ENCODE data around the gene TINCR.
"Not testable (repeated sequence)": the region's sequence is repeated elsewhere in the genome, so short reads cannot be mapped to it uniquely, and the experiment has no call there.

TINCR gene

GRCh38 chr19:5558101-5558621 lies 9.6 kb downstream of the TINCR start:
- no peak for DNase-seq

DNA sequence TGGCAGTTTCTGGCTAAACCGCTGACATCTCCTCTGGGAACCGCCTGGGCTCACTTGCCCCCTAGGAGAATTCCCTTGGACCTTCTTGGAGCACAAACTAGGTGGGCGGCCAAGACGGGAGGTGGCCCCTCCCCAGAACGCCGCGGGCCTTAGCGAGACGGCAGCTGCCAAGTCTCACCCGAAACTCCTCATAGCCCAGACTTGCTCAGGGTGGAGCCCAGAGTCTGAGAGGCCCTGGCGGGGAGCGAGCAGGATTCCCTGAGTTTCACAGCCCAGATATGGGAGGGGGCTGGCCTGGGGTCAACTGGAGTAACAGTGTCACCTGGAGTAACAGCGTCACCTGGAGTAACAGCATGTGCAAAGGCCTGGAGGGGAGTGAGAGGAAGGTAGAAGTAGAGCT lies 10.1 kb downstream of the TINCR start:
- no peak for DNase-seq

GRCh38 chr19:5554828-5555227 lies 12.9 kb downstream of the TINCR start:
- DNase-seq: no peak

DNA sequence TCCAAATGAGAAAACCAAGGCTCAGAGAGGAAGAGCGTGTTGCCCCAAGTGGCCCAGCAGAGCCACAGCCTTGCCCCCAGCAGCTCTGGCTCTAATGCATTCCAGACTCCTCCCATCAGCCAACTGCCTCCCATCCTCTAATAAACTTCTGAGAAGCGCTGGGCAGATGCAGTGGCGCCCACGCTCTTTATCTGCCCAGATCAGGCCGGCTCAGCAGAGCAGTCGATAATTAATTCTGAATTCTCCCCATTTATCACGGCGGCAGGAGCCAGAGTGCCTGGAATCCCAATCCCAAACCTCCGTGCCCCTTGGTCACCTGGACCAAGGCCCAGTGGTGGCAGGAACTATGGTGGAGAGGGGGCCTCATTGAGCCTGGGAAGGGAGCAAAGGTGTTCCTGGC lies 13.9 kb downstream of the TINCR start:
- peak; percentile 10 for DNase-seq

GRCh38 chr19:5547881-5548280 lies 19.9 kb downstream of the TINCR start:
- DNase-seq: no peak

- DNase-seq: no peak
These were observed 21.8 kb downstream of the TINCR start for GRCh38 chr19:5545984-5546383.

DNA sequence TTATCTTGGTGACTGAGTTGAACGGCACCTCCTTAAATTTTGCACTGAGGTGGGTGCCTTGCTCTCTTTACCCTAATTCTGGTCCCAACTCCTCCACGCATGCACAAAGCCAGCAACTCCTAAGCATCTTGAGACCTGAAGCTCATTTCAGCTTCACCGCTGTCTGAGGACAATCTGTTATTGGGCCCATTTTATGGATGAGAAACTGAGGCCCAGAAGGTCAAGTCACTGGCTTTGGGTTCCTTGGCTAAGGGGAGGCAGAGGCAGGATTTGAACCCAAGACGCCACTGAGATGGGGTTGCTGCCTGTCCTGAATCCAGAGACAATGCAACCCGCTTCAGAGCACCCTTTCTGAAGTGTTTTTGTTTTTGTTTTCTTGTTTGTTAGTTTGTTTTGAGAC lies 22.7 kb downstream of the TINCR start:
- DNase-seq: no peak

DNA sequence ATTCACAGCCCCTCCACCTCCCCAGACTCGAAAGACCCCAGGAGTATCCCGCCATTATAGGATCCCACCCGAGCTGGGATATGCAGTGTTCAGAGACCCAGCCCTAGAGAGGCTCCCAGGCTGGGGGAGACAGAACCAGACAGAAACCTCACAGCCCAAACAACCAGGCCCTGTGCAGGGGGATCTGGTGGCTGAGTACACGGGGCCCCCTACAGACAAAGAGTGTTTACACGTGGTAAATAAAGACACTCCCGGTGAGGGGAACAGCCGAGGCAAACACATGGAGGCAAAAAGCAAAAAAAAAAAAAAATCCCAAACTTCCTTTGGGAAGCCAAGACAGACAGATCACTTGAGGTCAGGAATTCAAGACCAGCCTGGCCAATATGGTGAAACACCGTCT lies 25.1 kb downstream of the TINCR start:
- no peak for DNase-seq

- no peak for DNase-seq
These were observed 26.3 kb downstream of the TINCR start for GRCh38 chr19:5541456-5541855.

- DNase-seq: no peak
These were observed 27.5 kb downstream of the TINCR start for GRCh38 chr19:5540208-5540607.

GRCh38 chr19:5537870-5538269 lies 29.9 kb downstream of the TINCR start:
- no peak for DNase-seq

- DNase-seq: not testable (repeated sequence)
These were observed 30.7 kb downstream of the TINCR start for GRCh38 chr19:5536982-5537579.

GRCh38 chr19:5536337-5536894 lies 31.3 kb downstream of the TINCR start:
- peak; percentile 86 for DNase-seq

- no peak for DNase-seq
These were observed 32.8 kb downstream of the TINCR start for GRCh38 chr19:5534787-5535586.

GRCh38 chr19:5533257-5533656 lies 34.5 kb downstream of the TINCR start:
- no peak for DNase-seq

DNA sequence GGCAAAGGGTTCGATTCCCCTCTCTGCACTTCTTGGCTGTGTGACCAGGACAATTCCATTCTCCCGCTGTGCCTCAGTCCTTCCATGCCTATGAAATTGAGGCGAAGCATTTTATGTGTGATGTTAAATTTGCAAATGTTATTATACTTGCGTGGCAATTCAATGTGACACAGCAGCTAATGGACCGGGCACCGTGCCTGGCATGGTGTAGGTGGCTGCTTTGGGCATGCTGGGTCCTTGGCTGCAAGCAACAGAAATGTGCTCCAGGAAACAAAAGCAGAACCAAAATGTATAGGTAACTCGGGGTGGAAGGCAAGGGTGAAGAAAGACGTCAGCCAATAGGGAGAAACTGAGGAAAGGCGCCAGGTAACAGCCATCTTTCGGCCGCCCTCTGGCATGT lies 37.1 kb downstream of the TINCR start:
- no peak for DNase-seq

DNA sequence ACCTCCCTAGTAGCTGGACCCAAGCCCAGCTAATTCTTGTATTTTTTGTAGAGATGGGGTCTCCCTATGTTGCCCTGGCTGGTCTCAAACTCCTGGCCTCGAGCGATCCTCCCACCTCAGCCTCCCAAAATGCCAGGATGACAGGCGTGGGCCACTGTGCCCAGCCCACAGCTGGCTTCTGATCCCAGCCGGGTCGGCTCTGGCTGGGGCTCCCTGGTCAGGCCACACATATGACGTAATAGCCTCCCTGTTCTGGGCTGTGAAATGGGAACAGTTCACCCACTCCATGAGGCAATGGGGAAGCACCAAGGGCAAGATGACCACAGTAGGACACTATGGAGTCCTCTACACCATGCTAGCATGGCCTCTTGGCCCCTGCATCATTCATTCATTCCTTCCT lies 41.1 kb downstream of the TINCR start:
- DNase-seq: no peak

DNA sequence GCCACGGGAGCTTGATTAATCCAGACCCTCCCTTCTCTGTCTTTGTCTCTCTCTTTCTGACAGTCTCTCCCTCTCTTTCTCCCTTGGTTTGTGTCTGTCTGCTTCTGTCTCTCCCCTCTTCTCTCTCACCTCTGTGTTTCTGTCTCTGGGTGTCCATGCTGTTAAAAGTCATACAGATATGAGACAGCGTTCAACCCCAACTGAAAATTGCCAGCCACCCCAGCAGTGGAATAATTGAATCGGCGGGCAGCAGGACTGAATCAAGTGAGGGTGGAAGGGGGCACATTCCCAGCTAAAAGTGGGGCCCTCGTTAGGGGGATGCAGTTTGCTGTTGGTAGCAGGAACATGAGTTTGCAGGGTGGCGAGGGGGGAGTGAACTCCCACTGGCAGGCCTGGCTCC lies 43.7 kb downstream of the TINCR start:
- DNase-seq: no peak

- DNase-seq: no peak
These were observed 45.6 kb downstream of the TINCR start for GRCh38 chr19:5522106-5522505.

DNA sequence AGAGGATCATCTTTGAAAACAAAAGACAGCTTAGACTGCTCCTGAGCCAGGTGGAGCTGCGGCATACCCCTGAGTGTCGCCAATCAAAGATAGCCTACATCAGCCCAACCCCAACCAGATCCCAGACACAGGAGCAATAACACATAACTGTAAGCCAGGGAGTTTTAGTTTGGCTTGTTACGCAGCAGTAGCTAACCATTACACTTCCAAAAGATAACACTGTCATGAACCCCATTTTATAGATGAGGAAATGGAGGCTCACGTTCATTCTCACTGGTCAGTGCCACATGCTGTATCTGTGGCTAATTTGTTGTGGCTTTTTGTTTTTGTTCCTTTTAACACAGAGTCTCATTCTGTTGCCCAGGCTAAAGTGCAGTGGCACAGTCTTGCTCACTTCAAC lies 47.3 kb downstream of the TINCR start:
- DNase-seq: no peak

DNA sequence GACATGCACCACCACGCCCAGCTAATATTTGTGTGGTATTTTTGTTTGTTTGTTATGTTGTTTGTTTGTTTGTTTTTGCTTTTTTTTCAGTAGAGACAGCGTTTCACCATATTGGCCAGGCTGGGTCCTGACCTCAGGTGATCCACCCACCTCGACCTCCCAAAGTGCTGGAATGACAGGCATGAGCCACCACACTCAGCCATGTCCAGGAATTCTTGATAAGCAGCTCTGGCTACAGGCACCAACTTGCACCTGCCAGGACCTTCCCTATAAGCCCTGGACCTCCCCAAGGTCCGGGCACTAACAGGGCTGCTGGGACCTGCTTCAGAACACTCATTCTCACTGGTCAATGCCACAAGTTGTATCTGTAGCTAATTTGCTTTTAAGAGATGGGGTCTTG lies 48.7 kb downstream of the TINCR start:
- DNase-seq: no peak

DNA sequence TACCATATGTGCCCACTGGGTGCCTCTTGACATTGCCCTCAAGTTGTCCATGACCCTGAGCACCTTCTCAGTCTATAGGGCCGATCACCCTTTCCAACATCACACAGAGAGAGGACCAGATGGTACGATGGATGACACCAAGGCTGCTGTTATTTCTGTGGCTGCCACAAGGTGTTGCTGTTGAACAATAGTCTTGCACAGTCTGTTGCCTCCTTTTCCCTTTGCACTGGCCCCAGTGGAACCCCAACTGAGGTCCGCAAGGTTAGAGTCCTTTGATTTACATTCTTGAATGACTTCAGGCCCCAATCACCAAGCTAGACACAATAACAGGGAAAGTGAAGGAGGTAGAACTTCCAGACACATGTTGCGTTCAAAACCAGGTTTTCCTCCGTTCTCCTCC lies 52.0 kb downstream of the TINCR start:
- DNase-seq: no peak

DNA sequence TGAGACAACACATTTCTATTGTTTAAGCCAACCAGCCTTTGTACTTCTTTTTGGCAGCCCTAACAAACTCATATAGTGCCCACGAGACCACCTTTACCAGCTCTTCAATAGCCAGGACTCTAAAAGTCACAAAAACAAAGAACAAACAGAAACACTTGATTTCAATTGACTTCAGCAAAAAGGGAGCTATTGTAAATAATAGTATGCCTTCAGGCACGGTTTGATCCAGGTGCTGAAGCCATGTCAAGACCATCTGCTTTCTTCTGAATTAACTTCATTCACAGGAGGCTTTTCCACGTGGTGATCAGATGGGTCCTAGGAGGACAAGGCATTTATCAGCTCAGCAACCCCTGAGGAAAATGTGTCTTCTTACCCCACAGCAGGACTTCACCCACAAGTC lies 53.8 kb downstream of the TINCR start:
- no peak for DNase-seq

- no peak for DNase-seq
These were observed 55.0 kb downstream of the TINCR start for GRCh38 chr19:5512715-5513114.

All from NCI-H2227 treated with DMSO at 0.1 percent for 48 hours (cell line).